ENCODE measurements around the gene THRA.
A peak's percentile ranks its signal among the peaks of the same experiment; 100 is the strongest.

The THRA gene

GRCh38 chr17:40100669-40101366 is 38.1 kb downstream of the THRA start:
- DNase-seq: peak; percentile 92

GRCh38 chr17:40101367-40102210 is 38.8 kb downstream of the THRA start:
- no peak for DNase-seq

- no peak for DNase-seq
Observed at GRCh38 chr17:40103071-40103661, 40.4 kb downstream of the THRA start.

- no peak for DNase-seq
Observed at GRCh38 chr17:40103688-40104087, 40.9 kb downstream of the THRA start.

DNA sequence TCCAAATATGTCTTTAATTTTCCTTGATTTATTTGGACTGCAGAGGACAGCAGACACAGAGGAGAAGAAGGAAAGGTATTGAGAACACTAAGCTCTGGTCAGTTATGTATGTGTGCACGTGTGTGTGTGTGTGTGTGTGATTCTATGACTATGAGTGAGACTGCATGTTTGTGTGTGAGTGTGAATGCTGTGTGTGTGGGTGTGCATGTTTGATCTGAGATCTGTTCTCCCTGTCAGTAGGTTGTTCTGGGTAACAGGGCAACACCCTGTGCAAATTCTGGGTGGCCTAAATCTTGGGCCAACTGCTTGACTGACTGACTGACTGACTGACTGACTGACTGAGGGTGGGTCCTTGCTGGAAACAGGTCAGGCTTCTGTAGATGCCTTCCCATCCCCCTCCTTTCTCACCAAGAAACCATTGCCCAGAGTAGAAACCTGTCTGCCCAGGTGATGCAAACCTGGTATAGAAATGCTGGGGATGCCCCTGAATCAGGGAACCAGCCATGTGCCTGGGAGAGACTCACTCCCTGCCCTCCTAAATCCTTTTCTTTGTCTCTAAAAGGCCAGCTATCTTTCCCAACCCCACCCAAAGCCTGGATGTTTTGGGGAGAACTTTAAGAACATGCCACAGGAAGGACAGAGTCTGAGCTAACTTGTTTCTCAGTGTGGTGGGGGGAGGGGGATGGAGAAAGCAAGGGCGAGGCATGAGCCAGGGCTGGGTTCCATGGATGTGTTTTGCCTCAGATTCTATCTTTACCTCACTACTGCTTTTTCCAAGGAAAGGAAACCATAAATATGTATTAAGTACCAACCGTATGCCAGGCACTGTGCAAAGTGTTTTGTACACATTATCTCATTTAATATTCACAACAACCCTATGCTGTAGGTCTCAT is 42.1 kb downstream of the THRA start:
- no peak for DNase-seq

DNA sequence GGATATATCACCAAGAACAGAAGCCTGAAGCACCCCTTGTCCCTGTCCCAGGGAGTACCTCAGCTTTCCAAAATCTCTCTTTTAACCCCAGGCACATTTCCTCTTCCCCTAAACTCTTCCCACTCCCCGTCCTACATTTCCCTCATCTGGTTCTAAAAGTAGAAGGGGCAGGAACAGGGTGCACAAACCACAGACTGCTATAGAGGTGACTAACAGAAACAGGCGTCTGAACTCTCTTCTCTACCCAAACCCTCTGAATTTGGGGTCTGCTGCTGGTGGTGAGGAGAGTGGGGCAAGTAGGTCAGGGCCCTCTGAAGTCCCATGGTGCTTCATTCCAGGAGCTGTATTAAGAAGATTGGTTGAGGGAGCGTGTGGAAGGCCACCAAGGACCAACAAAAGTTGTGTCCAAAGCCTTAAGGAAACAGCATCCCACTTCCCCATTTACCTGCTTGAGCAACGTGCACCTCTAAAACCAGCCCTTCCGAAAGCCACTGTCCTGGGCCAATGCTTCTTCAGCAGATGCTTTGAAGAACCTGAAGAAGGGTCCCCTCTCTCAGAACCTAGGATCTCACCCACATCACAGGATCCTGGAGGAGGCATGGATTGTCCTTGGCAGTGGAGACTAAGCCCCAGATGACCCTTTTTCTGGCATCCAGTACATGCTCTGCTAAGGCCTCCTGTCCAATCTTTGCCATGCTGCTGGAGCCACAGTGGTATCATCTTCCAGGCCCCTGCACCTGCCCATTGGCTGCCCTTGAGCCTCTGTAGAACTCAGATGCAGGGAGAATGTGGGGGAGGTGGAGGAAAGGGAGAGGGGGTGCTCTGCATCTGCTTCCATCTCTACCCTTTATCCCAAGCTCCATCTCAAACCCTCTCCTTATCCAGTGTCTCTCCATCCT is 43.3 kb downstream of the THRA start:
- no peak for DNase-seq

- no peak for DNase-seq
Observed at GRCh38 chr17:40106760-40107521, 44.2 kb downstream of the THRA start.

- DNase-seq: peak; percentile 22
Observed at GRCh38 chr17:40107522-40108174, 44.9 kb downstream of the THRA start.

- DNase-seq: no peak
Observed at GRCh38 chr17:40108970-40109824, 46.4 kb downstream of the THRA start.

DNA sequence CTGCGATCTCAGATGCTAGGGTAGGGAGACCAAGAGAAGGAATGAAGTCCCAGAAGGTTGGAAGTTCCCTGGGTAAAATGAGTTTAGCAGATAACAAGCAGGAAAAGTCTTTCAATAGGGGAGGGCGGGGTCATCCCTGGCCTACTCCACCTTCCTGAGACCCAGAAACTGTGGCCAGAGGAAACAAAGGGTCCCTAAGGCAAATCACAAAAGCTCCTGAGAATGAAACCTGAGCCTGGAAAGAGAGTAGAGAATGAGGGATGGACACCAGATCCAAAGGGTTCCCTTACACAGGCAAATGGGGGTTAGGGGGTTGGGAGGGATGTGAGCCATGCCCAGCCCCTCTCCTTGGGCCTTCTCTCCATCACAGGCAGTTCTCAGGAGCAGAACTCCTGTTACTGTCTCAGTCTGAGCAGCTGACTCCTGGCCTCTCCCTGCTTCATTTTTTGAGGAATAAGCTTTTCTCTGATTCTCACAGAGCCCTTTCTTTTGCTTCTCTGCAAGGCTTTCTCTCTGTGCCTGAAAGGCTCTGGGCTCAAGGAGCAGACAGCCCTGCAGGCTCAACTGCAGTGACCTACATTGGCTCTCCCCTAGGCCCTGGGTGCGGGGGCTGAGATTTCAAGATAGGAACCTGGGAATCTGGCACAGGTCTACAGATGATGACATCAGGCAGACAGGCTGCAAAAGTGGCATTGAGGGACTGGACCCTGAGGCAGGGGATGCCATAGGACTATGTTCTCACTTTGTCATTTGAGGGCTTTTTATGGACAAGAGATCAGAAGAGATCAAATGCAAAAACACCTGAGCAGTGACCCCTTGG is 47.5 kb downstream of the THRA start:
- DNase-seq: no peak

- peak; percentile 77 for DNase-seq
Observed at GRCh38 chr17:40111221-40112128, 48.7 kb downstream of the THRA start.

GRCh38 chr17:40112191-40112711 is 49.5 kb downstream of the THRA start:
- no peak for DNase-seq

GRCh38 chr17:40112718-40113109 is 49.9 kb downstream of the THRA start:
- no peak for DNase-seq

DNA sequence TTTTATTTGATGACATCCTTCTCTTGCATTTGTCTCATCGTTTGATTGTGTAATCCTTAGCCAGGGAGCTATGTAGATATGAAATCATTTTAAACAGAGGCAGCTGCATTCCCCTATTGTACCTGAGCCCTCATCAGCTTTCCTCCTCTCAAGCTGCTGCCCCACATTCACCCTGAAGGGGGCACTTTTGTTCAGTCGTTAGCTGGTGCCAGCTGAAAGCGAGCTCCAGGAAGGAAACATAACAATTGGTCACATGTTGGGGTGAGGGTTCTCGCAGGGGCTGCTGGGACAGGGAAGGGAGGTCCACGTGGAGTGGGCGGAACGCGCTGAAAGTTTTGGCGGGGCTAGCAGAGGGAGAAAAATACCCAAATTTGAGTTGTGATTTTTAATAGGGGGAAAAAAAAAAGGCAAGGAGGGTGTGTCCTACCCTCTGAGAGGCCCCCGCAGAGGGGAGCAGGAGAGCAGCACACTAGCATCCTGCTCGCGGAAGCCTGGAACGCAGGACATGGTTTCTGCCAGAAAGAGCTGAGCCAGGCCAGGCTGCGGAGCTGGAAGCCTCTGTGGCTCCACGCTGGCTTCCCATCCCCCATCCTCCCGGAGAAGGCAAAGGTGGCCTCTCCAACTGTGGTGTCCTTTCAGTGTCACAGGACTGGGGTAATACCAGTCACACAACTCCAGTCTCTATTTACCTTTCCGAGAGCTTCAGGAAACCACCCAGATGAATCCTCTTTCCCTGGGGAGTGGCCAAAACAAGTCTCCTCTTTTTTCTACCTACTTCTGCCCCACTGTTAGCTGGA is 50.5 kb downstream of the THRA start:
- DNase-seq: peak; percentile 92

DNA sequence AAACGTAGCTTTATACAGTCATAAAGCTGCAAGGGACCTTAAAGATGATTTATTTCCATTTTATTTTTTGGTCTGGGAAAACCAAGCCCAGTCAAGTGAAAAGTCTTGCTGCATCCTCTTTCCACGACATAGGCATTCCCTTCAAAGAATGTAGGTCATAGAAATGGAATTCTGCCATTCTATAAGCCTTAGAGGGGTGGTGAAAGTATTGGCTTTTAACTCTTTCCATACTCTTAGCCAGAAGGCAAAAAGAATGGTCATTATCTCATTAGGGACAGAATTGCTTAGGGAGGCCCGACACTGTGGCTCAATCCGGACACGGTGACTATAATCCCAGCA is 51.1 kb downstream of the THRA start:
- no peak for DNase-seq

- no peak for DNase-seq
Observed at GRCh38 chr17:40115101-40115436, 52.3 kb downstream of the THRA start.

Data from CD4-positive, alpha-beta T cell treated with Interferon gamma for 1 hour (primary cell).